HepG2 (cell line): ENCODE measurements around the gene PET100.

ENCODE experiments used
- AGO2 ChIP-seq: fragments of 200-400 bp; formaldehyde crosslinking; optimal IDR thresholded peaks from 2 replicates; pipeline ENCODE3; 2017; ENCODE audit warnings: mild to moderate bottlenecking, low read depth, low read length, moderate library complexity
- CCAR2 ChIP-seq: fragments of 200-400 bp; formaldehyde crosslinking; optimal IDR thresholded peaks from 2 replicates; pipeline ENCODE3; 2018; ENCODE audit warnings: low read depth, mild to moderate bottlenecking, low read length, moderate library complexity
- CTCF ChIP-seq: sonication (generic); formaldehyde crosslinking; IDR thresholded peaks from 2 replicates; pipeline ENCODE4 v1.5.0; 2020; ENCODE audit warnings: mild to moderate bottlenecking, missing genetic modification reagents, moderate library complexity
- IRF9 ChIP-seq: sonication (generic); formaldehyde crosslinking; IDR thresholded peaks from 2 replicates; pipeline ENCODE4 v1.8.0; 2022; ENCODE audit warnings: missing genetic modification reagents, mild to moderate bottlenecking, borderline replicate concordance
- NR2C2 ChIP-seq: sonication (generic); formaldehyde crosslinking; IDR thresholded peaks from 2 replicates; pipeline ENCODE4 v1.4.0; 2020; ENCODE audit warnings: missing genetic modification reagents, mild to moderate bottlenecking, moderate library complexity, borderline replicate concordance
- RFXAP ChIP-seq: sonication (generic); formaldehyde crosslinking; IDR thresholded peaks from 2 replicates; pipeline ENCODE4 v1.4.0; 2020; ENCODE audit warnings: missing genetic modification reagents, borderline replicate concordance
- SSRP1 ChIP-seq: IDR thresholded peaks from 2 replicates; pipeline ENCODE4 v1.6.1; 2016; ENCODE audit warnings: control low read depth
- ZBTB21 ChIP-seq: sonication (generic); formaldehyde crosslinking; IDR thresholded peaks from 2 replicates; pipeline ENCODE4 v1.4.0; 2020; ENCODE audit warnings: missing genetic modification reagents
- ZNF138 ChIP-seq: sonication (generic); formaldehyde crosslinking; IDR thresholded peaks from 2 replicates; pipeline ENCODE4 v1.5.0; 2020; ENCODE audit warnings: mild to moderate bottlenecking, low read depth, missing genetic modification reagents
- TF ChIP-seq, protein P1 (sequence below): sonication (generic); formaldehyde crosslinking; IDR thresholded peaks from 2 replicates; pipeline ENCODE4 v1.4.0; 2020; ENCODE audit warnings: missing genetic modification reagents

- TF ChIP-seq RFXAP (CRISPR knock-in tag) = no peak
- TF ChIP-seq CCAR2 = no peak
- no peak for TF ChIP-seq ZNF138 (CRISPR knock-in tag)
- no peak for TF ChIP-seq ZBTB21 (CRISPR knock-in tag)
- TF ChIP-seq SSRP1 (CRISPR knock-in tag) = no peak
- TF ChIP-seq NR2C2 (CRISPR knock-in tag) = no peak
- TF ChIP-seq, protein P1, sequence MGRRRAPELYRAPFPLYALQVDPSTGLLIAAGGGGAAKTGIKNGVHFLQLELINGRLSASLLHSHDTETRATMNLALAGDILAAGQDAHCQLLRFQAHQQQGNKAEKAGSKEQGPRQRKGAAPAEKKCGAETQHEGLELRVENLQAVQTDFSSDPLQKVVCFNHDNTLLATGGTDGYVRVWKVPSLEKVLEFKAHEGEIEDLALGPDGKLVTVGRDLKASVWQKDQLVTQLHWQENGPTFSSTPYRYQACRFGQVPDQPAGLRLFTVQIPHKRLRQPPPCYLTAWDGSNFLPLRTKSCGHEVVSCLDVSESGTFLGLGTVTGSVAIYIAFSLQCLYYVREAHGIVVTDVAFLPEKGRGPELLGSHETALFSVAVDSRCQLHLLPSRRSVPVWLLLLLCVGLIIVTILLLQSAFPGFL (CRISPR knock-in tag) = no peak
- TF ChIP-seq IRF9 = no peak
- TF ChIP-seq CTCF = no peak
- TF ChIP-seq AGO2 = no peak
Observed at GRCh38 chr19:7669641-7670040, 40.0 kb downstream of the PET100 start.
